SJSA1 (cell line): ENCODE results near the gene AP3S2. TPM values are rescaled to one million over a fixed set of nuclear protein-coding genes. Genes with fewer than 3 reads are reported as not detected.

Source experiments
- DNase-seq, 2 experiments: peaks; one replicate each; pipeline ENCODE4 v3.0.0-alpha.2; 2015 to 2020; ENCODE audit warnings: low spot score in 2 of 2, low read depth in 1 of 2
- H3K27ac ChIP-seq: fragments of 250-450 bp; sonication (Bioruptor Pico); 2 replicates; pipeline ENCODE4 v1.5.1; 2020; ENCODE audit warnings: mild to moderate bottlenecking, moderate library complexity
- H3K27me3 ChIP-seq: fragments of 250-450 bp; sonication (Bioruptor Pico); replicated peaks from 2 replicates; pipeline ENCODE4 v1.5.1; 2020; ENCODE audit warnings: mild to moderate bottlenecking, moderate library complexity
- H3K36me3 ChIP-seq: fragments of 250-450 bp; sonication (Bioruptor Pico); 2 replicates; pipeline ENCODE4 v1.5.1; 2020; ENCODE audit warnings: mild to moderate bottlenecking
- H3K4me1 ChIP-seq: fragments of 250-450 bp; sonication (Bioruptor Pico); replicated peaks from 2 replicates; pipeline ENCODE4 v1.6.1; 2021; ENCODE audit warnings: mild to moderate bottlenecking
- H3K4me3 ChIP-seq: fragments of 250-450 bp; sonication (Bioruptor Pico); 2 replicates; pipeline ENCODE4 v1.5.1; 2020; ENCODE audit warnings: mild to moderate bottlenecking
- H3K9me3 ChIP-seq: fragments of 250-450 bp; sonication (Bioruptor Pico); replicated peaks from 2 replicates; pipeline ENCODE4 v1.5.1; 2020; ENCODE audit warnings: mild to moderate bottlenecking
- total RNA-seq: library from RNA; depleted of rRNA; stranded (reverse); fragments of >200 nt; shearing (Covaris generic); gene quantifications from 2 replicates; pipeline ENCODE4 v1.2.3, GENCODE V29; 2014

AP3S2 gene
- total RNA-seq, 1 experiment from 2014 or later = 59.2 TPM

DNA sequence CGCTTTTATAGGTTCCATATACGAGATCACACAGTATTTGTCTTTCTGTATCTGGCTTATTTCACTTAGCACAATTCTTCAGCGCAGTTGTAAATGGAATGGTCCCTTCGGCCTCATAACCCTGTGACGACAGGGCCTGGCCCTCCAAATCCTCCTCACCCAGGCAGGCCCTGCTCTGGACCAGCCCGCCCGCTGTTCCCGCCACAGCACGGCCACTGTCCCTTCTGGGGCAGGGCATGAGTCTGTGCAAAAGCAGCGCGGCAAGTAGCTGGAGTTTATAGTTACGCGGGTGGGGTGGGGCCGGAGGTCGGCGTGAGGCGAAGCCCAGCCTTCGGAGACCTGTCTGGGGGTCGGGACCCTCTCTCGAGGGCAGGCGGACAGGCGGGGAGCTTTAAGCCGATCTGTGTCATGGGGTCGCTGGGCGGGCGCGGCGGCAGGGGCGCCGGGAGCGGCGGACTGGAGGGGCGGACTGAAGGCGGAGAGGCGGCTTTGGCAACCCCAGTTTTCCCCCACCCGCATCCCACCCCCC is 18.4 kb upstream of the AP3S2 start:
- Histone ChIP-seq H3K27me3 (no peaks in the 10 kb centered on the region), H3K4me1 (peaks cover 11% of the 10 kb centered on the region), H3K4me3 (peak overlapping the region; percentile 52), H3K36me3 (peaks cover 4% of the 10 kb centered on the region; the same call in 1 of the 2 replicates), H3K27ac (no peak overlapping the region), H3K9me3 (no peaks in the 10 kb centered on the region)
- DNase-seq = peak in 1 of 2 experiments; percentile 42

DNA sequence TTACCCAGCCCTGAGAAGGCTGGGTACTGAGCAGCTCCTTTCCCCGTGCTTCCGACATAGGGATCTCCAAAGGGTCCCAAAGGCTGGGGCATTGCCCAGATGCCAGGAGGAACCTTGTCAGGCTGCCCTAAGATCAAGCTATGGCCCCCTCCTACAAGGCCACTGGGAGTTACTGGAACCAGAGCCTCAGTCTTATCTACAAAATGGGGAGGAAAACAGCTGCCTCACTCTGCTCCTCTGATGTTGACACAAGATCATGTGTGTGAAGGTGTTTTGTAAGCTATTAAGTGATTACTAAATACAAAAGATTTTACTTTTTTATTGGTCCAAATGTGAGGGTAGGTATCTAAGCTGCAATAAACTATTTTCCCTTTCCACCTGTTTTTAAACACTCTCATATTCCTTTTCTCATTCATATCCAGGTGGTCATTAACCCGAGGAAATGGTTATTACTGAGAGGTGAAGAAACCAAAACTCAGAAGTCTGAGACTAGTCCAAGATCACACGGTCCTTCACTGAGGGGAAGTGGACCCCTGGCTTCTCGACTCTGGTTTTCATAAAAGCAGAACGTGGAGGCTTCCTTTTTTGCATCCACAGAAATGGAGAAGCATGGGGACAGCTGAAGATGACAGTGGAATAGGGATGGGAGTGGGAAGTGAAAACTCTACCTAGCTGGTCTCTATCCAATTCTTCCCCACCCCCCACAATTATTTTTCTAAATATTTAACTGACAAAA is 17.3 kb upstream of the AP3S2 start:
- no peak for DNase-seq
- no peak overlapping the region for H3K27ac ChIP-seq
- H3K36me3 ChIP-seq = peaks cover 4% of the 10 kb centered on the region; the same call in 1 of the 2 replicates
- H3K9me3 ChIP-seq = no peaks in the 10 kb centered on the region
- H3K4me3 ChIP-seq = no peak overlapping the region
- H3K27me3 ChIP-seq = no peaks in the 10 kb centered on the region
- peaks cover 11% of the 10 kb centered on the region for H3K4me1 ChIP-seq

DNA sequence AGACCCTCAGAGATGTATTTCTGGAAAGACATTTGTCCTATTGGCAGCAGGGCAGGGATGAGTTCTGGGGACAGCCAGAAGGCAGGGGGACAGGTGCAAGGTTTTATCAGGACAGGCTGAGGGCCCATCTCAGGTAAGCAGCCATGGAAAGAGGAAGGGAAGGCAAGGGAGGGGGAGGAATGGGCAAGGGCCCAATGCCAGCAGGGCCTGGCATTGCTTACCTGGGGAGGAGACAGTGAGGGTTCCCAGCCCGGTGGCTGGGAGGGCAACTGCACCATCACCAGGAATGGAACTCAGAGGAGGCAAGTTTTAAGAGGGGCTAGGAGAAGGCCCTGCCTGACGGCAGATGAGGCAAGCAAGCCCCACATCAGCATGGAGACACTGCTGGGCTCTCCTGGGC is 15.8 kb upstream of the AP3S2 start:
- H3K4me1 ChIP-seq = peaks cover 11% of the 10 kb centered on the region
- H3K36me3 ChIP-seq = peaks cover 4% of the 10 kb centered on the region; the same call in 1 of the 2 replicates

DNA sequence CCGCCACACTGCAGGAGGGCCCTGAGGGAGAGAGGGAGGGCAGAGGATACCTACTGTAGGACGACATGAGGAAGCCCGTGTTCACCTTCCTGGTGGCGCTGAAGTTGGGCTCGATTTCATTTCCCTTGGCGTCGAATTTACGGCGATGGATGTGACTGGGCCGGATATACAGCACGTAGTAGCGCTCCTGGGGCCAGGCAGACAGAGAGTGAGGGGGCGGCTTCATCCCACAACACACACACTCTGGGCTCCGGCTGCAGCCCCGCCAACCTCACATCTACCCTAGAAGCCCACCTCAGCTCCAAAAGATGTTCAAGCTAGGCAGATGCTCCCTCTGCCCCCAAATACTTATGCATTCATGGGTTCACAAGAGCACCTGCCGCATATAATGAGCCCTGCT is 14.4 kb upstream of the AP3S2 start:
- no peak for DNase-seq
- Histone ChIP-seq H3K27me3 (no peaks in the 10 kb centered on the region), H3K27ac (no peak overlapping the region), H3K4me1 (peaks cover 11% of the 10 kb centered on the region), H3K36me3 (peaks cover 13% of the 10 kb centered on the region), H3K9me3 (no peaks in the 10 kb centered on the region), H3K4me3 (no peak overlapping the region)

More for the DNA sequence above, 15.8 kb upstream of the AP3S2 start:
- no peak overlapping the region for H3K27ac ChIP-seq
- no peaks in the 10 kb centered on the region for H3K27me3 ChIP-seq
- H3K4me3 ChIP-seq = no peak overlapping the region
- no peak for DNase-seq
- H3K9me3 ChIP-seq = no peaks in the 10 kb centered on the region

DNA sequence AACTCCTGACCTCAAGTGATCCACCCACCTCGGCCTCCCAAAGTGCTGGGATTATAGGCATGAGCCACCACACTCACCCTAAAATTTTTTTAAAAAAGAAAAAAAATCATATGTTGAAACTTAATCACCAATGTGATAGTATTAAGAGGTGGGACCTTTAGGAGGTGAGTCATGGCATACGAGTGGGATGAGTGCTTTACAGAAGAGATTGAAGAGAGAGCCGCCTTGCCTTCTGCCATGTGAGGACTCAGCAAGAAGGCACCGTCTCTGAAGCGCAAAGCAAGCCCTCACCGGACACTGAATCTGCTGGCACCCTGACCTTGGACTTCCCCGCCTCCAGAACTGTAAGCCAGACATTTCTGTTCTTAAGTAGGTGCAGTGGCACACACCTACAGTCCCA is 13.5 kb upstream of the AP3S2 start:
- H3K27ac ChIP-seq = no peak overlapping the region
- peaks cover 7% of the 10 kb centered on the region for H3K4me1 ChIP-seq
- H3K36me3 ChIP-seq = peaks cover 19% of the 10 kb centered on the region
- H3K4me3 ChIP-seq = no peak overlapping the region
- no peak for DNase-seq
- no peaks in the 10 kb centered on the region for H3K27me3 ChIP-seq
- no peaks in the 10 kb centered on the region for H3K9me3 ChIP-seq

DNA sequence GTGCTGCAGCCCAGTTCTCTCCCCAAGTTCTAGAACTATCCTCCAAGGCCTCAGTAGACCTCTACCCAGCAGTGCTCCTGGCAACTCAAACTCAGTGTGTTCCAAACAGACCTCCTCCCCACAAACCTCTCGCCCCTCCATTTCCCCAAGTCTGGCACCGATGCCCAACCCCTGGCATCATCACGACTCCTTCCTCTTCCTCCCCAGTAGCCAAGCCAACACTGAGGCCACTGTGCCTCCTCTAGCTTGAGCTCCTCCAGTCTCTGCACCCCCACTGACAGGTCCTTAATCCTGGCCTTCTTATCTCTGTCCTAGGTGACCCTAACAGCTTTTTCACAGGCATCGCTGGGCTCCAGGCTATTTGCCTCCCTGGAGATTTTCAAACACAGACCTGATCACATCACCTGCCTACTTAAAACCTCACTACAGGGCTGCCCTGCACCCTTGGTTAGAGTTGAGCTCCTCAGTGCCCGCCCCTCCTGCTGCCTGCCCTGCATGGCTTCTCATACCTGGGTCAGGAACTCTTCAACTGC is 12.1 kb upstream of the AP3S2 start:
- DNase-seq = no peak
- Histone ChIP-seq H3K9me3 (no peaks in the 10 kb centered on the region), H3K27me3 (no peaks in the 10 kb centered on the region), H3K36me3 (peaks cover 19% of the 10 kb centered on the region), H3K27ac (no peak overlapping the region), H3K4me3 (no peak overlapping the region), H3K4me1 (no peaks in the 10 kb centered on the region)

DNA sequence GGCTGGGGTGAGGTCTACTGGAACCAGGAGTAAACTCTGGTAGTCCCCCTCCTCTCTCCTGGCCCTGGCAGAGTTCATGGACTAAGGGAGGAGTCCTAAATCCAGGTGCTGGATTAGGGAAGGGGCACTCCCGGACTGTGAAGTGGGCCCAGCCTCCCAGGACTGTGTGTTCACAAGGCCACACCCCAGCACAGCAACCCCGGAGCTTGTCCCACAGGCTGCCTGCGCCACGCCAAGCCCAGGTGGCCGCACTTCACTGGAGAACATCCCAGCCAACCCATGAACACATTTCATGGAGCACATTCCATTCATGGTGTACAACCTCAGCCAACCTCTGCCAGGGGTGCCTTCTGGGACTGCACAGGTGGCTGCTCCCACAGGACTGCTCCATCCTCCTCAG is 10.7 kb upstream of the AP3S2 start:
- H3K4me3 ChIP-seq = no peak overlapping the region
- H3K9me3 ChIP-seq = no peaks in the 10 kb centered on the region
- H3K4me1 ChIP-seq = no peaks in the 10 kb centered on the region
- peaks cover 21% of the 10 kb centered on the region for H3K36me3 ChIP-seq
- H3K27me3 ChIP-seq = no peaks in the 10 kb centered on the region
- H3K27ac ChIP-seq = no peak overlapping the region
- no peak for DNase-seq

DNA sequence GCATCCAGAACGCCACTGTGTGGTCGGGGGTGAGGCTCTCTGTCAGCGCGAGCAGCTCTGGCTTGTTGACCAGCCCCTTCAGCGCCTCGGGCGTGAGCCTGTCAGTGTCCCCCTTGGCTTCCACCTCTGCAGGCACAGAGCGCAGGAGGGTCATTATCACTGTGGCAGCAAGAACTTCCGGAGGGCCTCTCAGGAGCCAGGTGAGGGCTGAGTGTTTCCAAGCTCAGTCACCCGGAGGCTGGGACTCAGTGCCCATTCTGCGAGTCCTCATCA is 10.0 kb upstream of the AP3S2 start:
- Histone ChIP-seq H3K4me1 (no peaks in the 10 kb centered on the region), H3K4me3 (no peak overlapping the region), H3K36me3 (peaks cover 21% of the 10 kb centered on the region), H3K27me3 (no peaks in the 10 kb centered on the region), H3K9me3 (no peaks in the 10 kb centered on the region), H3K27ac (no peak overlapping the region)
- DNase-seq = no peak

DNA sequence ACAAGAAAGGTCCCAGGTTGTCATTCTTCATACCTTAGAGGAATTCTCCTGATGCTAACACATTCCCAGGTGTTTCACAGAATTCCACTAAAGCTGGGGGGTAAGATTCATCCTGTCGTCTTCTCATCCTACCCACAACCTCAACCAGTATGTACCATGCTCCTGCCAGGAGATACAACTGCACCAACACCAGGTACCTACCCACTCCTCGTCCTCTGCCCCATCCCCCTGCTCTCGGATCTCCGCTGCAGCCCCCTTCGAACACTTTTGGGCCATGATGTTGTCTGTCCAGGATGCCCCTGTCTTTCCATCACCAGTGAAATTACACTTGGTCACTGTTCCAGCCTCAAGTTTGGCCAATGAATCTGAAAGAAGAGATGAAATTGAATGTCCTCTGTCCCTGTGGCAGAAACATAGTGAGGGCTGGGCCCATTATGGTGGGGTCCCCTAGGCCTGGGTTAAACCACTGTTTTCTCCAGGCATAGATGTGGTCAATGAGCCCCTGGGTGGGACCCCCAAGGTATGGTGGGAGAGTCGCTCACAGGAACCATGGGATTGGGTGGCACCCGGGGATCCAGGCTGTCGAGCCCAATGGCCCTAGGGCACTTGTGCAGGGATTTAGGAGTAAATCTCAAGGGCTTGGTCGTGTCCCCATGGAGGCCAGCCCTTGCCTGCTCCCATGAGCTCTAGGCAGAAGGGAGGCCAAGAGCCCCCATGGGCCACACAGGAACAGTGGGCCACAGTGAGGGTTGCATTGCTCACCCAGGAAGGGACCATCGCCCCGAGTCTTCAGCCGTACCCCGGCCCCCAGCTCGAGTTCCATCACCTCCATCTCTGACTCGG is 9.4 kb upstream of the AP3S2 start:
- Histone ChIP-seq H3K27me3 (no peaks in the 10 kb centered on the region), H3K9me3 (no peaks in the 10 kb centered on the region), H3K36me3 (peaks cover 21% of the 10 kb centered on the region), H3K4me1 (no peaks in the 10 kb centered on the region), H3K27ac (no peak overlapping the region), H3K4me3 (no peak overlapping the region)
- DNase-seq = peak in 1 of 2 experiments; percentile 28

DNA sequence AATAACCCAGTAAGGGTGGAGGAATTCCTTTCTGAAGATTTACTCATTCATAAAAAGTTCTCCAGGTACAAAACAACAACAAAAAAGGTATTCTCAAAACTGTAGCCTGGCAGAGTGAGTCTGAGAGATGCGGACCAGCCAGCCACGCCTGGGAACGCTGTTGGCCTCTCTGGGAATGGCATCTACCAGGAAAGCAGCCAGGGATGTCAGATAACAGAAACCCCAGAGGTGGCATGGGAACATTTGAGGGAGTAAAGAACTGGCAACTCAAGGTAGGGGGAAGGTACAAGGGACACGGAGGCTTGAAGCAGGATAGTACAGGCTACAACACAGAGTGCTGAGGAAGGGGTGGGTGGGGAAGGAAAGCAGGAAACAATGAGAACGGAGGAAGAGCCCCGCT is 7.1 kb upstream of the AP3S2 start:
- no peak overlapping the region for H3K4me3 ChIP-seq
- DNase-seq = no peak

DNA sequence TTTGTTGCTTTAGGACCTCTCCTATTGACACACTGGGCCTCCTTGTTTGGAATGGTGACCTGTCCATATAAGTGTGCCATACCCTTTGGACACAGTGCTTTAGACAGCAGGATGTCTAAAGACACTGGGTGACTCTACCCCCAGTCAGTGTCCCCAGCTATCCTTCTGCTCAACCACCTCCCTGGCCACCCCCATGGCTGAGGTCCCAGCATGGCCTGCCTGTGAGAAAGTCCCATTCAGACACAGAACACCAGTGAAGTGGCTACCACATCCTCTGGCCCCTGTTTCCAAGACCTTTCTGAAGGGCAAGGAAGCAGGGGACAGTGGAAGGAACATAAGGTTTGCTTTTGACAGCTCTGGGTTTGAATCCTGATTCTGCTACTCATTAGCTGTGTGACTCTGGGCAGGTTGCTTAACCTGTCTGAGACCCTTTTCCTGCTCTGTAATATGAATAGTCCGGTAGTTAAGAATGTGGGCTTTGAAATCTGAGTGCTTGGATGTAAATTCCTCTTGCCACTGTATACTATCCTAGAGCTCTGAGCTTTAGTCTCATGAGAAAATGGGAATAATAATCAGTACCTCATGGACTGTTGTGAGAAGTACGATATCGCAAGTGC is 6.3 kb upstream of the AP3S2 start:
- no peak for DNase-seq
- H3K4me3 ChIP-seq = no peak overlapping the region
- no peaks in the 10 kb centered on the region for H3K27me3 ChIP-seq
- no peaks in the 10 kb centered on the region for H3K4me1 ChIP-seq
- no peaks in the 10 kb centered on the region for H3K9me3 ChIP-seq
- peaks cover 21% of the 10 kb centered on the region for H3K36me3 ChIP-seq
- no peak overlapping the region for H3K27ac ChIP-seq

More for the DNA sequence above, 7.1 kb upstream of the AP3S2 start:
- no peaks in the 10 kb centered on the region for H3K9me3 ChIP-seq
- H3K36me3 ChIP-seq = peaks cover 21% of the 10 kb centered on the region
- H3K27me3 ChIP-seq = no peaks in the 10 kb centered on the region
- no peaks in the 10 kb centered on the region for H3K4me1 ChIP-seq
- H3K27ac ChIP-seq = no peak overlapping the region

DNA sequence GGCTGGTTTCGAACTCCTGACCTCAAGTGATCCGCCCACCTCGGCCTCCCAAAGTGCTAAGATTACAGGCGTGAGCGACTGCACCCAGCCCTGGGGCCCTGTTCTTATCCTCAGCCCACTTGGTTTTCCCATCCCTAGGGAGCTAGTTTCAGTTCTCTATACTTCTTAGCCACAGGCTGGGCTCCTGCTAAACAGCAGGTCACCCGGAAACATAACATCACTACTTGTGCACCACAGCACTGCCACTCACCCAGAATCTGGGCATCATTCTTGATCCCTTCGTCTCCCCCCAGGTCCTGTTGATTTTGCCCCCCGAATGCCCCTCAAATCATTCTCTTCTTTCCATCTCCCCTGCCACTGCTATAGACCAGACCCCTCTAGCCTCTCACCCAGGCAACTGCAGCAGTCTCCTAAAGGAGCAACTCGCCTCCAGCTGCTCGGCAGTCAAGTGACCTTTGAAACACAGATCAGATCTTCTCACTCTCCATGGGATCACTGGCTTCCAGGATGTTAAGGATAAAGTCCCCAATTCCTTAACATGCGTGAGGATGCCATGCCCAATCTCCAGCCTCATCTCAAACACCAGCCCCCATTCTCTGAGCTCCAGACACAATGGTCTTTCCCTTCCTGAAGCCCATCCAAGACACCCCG is 5.6 kb upstream of the AP3S2 start:
- H3K4me1 ChIP-seq = no peaks in the 10 kb centered on the region
- H3K9me3 ChIP-seq = no peaks in the 10 kb centered on the region
- no peak overlapping the region for H3K4me3 ChIP-seq
- H3K36me3 ChIP-seq = peaks cover 20% of the 10 kb centered on the region
- H3K27me3 ChIP-seq = no peaks in the 10 kb centered on the region
- H3K27ac ChIP-seq = no peak overlapping the region
- DNase-seq = no peak

DNA sequence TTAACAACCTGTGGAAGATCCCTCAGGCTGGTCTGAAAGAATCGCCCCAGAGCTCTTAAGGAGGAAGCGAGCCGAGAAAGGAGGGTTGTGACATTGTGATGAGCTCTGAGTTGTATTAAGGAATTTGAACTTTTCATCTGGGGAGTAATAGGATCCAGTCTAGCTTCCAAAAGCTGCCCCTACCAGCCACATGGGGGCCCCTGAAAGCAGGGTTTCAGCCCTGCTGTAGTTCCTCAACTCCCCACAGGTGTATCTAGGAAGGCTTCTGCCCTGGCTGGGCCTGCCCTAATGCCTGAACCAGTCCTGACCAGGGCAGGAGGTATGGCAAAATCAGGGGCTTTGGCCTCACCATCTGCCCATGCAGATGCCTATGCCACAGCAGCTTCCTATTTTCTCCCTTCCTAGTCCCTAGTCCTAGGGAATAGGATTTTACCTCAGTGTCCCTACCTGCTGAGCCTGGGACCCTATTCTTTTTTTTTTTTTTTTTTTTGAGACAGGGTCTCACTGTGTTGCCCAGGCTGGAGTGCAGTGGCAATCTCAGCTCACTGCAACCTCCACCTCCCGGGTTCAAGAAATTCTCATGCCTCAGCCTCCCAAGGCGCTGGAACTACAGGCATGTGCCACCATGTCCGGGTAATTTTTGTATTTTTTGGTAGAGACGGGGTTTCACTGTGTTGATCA is 5.0 kb upstream of the AP3S2 start:
- H3K9me3 ChIP-seq = no peaks in the 10 kb centered on the region
- H3K4me3 ChIP-seq = no peak overlapping the region
- no peak for DNase-seq

More for the DNA sequence above, 5.0 kb upstream of the AP3S2 start:
- no peaks in the 10 kb centered on the region for H3K4me1 ChIP-seq
- H3K36me3 ChIP-seq = peaks cover 17% of the 10 kb centered on the region
- no peaks in the 10 kb centered on the region for H3K27me3 ChIP-seq
- no peak overlapping the region for H3K27ac ChIP-seq
